GM12872 (cell line): Measurements from ENCODE around the gene PPFIA2.

Experiments used
- CTCF ChIP-seq: IDR thresholded peaks from 3 replicates; pipeline ENCODE4 v1.5.1; 2011; ENCODE audit warnings: low read depth, mild to moderate bottlenecking, low read length, moderate library complexity; ENCODE audit not compliant: insufficient read depth

The PPFIA2 gene

GRCh38 chr12:81340910-81341309 lies 418.2 kb downstream of the PPFIA2 start:
- no peak for TF ChIP-seq CTCF

GRCh38 chr12:81339071-81339470 lies 420.1 kb downstream of the PPFIA2 start:
- no peak for TF ChIP-seq CTCF

GRCh38 chr12:81337886-81338285 lies 421.3 kb downstream of the PPFIA2 start:
- no peak for TF ChIP-seq CTCF

GRCh38 chr12:81333812-81334211 lies 425.3 kb downstream of the PPFIA2 start:
- TF ChIP-seq CTCF = no peak

GRCh38 chr12:81332054-81332453 lies 427.1 kb downstream of the PPFIA2 start:
- no peak for TF ChIP-seq CTCF

- TF ChIP-seq CTCF = 0 out of 3 replicates have a peak, but pooled peaks have one; percentile 13
Observed at GRCh38 chr12:81330480-81330879, 428.7 kb downstream of the PPFIA2 start.

- peak; percentile 73 for TF ChIP-seq CTCF
Observed at GRCh38 chr12:81329085-81329484, 430.1 kb downstream of the PPFIA2 start.

GRCh38 chr12:81327425-81327824 lies 431.7 kb downstream of the PPFIA2 start:
- TF ChIP-seq CTCF = no peak
